WTC11 (cell line): ENCODE data around the gene ZNF514. TPM values are rescaled to one million over a fixed set of nuclear protein-coding genes. Genes with fewer than 3 reads are reported as not detected.

Experiments
- ATAC-seq: fragments of 200-7000 bp; cut with Tn5 transposase; 2 replicates; pipeline ENCODE4 v1.10.0; 2021; ENCODE audit warnings: mild to moderate bottlenecking, moderate library complexity
- CTCF ChIA-PET: fragments of 300-600 bp; sonication (Branson Sonifier 250); formaldehyde crosslinking; loops from one replicate; lab custom pipeline; 2021; ENCODE audit warnings: antibody characterized with exemption; lab: Charles Lee
- POLR2A ChIA-PET: fragments of 350-600 bp; sonication (Branson Sonifier 250); formaldehyde crosslinking; loops from one replicate; lab custom pipeline; 2021; ENCODE audit warnings: antibody characterized with exemption; lab: Charles Lee
- DNase-seq: peaks from one replicate; pipeline ENCODE4 v3.0.0; 2021; ENCODE audit warnings: low spot score
- H3K27ac Mint-ChIP-seq: 2 replicates; pipeline ENCODE4 v1.8.0; 2021; ENCODE audit warnings: mixed read lengths
- H3K27me3 Mint-ChIP-seq: 2 replicates; pipeline ENCODE4 v1.8.0; 2021; ENCODE audit warnings: low read depth, mild to moderate bottlenecking, moderate library complexity, mixed read lengths
- H3K36me3 Mint-ChIP-seq: 2 replicates; pipeline ENCODE4 v1.8.0; 2021; ENCODE audit warnings: mixed read lengths
- H3K4me1 Mint-ChIP-seq: 2 replicates; pipeline ENCODE4 v1.8.0; 2022; ENCODE audit warnings: mixed read lengths
- H3K4me3 Mint-ChIP-seq: 2 replicates; pipeline ENCODE4 v1.8.0; 2021; ENCODE audit warnings: mild to moderate bottlenecking, moderate library complexity, mixed read lengths
- H3K9me3 Mint-ChIP-seq: 2 replicates; pipeline ENCODE4 v1.8.0; 2021; ENCODE audit warnings: mixed read lengths
- ATF1 ChIP-seq: sonication (generic); formaldehyde crosslinking; IDR thresholded peaks from 2 replicates; pipeline ENCODE4 v1.8.1; 2023; ENCODE audit warnings: mild to moderate bottlenecking, moderate library complexity, missing genetic modification reagents
- ERG ChIP-seq: fragments of 250-450 bp; sonication (Bioruptor Pico); IDR thresholded peaks from 2 replicates; pipeline ENCODE4 v1.8.0; 2021; ENCODE audit warnings: mild to moderate bottlenecking
- FOXP1 ChIP-seq: sonication (generic); formaldehyde crosslinking; IDR thresholded peaks from 2 replicates; pipeline ENCODE4 v1.8.0; 2022; ENCODE audit warnings: missing genetic modification reagents, mild to moderate bottlenecking, moderate library complexity, borderline replicate concordance
- IRF2 ChIP-seq: sonication (generic); formaldehyde crosslinking; IDR thresholded peaks from 2 replicates; pipeline ENCODE4 v1.8.0; 2022; ENCODE audit warnings: low read depth, missing genetic modification reagents, borderline replicate concordance
- MXD4 ChIP-seq: fragments of 250-450 bp; sonication (Bioruptor Pico); IDR thresholded peaks from 2 replicates; pipeline ENCODE4 v1.8.0; 2021; ENCODE audit warnings: mild to moderate bottlenecking, moderate library complexity, borderline replicate concordance
- NFYB ChIP-seq: sonication (generic); formaldehyde crosslinking; conservative IDR thresholded peaks from 2 replicates; pipeline ENCODE4 v1.8.0; 2022; ENCODE audit warnings: low read depth, missing genetic modification reagents
- OVOL2 ChIP-seq: fragments of 250-450 bp; sonication (Bioruptor Pico); IDR thresholded peaks from 2 replicates; pipeline ENCODE4 v1.9.0; 2021; ENCODE audit warnings: mild to moderate bottlenecking, borderline replicate concordance
- SOX15 ChIP-seq: fragments of 250-450 bp; sonication (Bioruptor Pico); IDR thresholded peaks from 2 replicates; pipeline ENCODE4 v1.9.0; 2021; ENCODE audit warnings: mild to moderate bottlenecking
- SP1 ChIP-seq: sonication (generic); formaldehyde crosslinking; conservative IDR thresholded peaks from 2 replicates; pipeline ENCODE4 v1.8.1; 2022; ENCODE audit warnings: missing genetic modification reagents
- TEAD4 ChIP-seq: sonication (generic); formaldehyde crosslinking; IDR thresholded peaks from 2 replicates; pipeline ENCODE4 v1.8.0; 2022; ENCODE audit warnings: mild to moderate bottlenecking, missing genetic modification reagents
- TP53 ChIP-seq: sonication (generic); formaldehyde crosslinking; IDR thresholded peaks from 2 replicates; pipeline ENCODE4 v1.8.1; 2023; ENCODE audit warnings: mild to moderate bottlenecking, missing genetic modification reagents
- USF1 ChIP-seq: sonication (generic); formaldehyde crosslinking; IDR thresholded peaks from 2 replicates; pipeline ENCODE4 v1.8.0; 2022; ENCODE audit warnings: mild to moderate bottlenecking, missing genetic modification reagents
- ZNF512 ChIP-seq: sonication (generic); formaldehyde crosslinking; IDR thresholded peaks from 2 replicates; pipeline ENCODE4 v1.8.1; 2022; ENCODE audit warnings: missing genetic modification reagents, borderline replicate concordance
- total RNA-seq: library from RNA; stranded (reverse); gene quantifications from 3 replicates; pipeline ENCODE4 v1.2.3, GENCODE V29; 2021
- TF ChIP-seq, protein P1 (sequence below): sonication (generic); formaldehyde crosslinking; IDR thresholded peaks from 2 replicates; pipeline ENCODE4 v1.8.0; 2022; ENCODE audit warnings: missing genetic modification reagents
- TF ChIP-seq, protein P2 (sequence below): sonication (generic); formaldehyde crosslinking; IDR thresholded peaks from 2 replicates; pipeline ENCODE4 v1.8.0; 2022; ENCODE audit warnings: mild to moderate bottlenecking, missing genetic modification reagents
- TF ChIP-seq, protein P3 (sequence below): sonication (generic); formaldehyde crosslinking; IDR thresholded peaks from 2 replicates; pipeline ENCODE4 v1.8.1; 2022; ENCODE audit warnings: mild to moderate bottlenecking, moderate library complexity, missing genetic modification reagents

The ZNF514 gene
- total RNA-seq, 1 experiment from 2014 or later: 19.3 TPM

- POLR2A ChIA-PET: no interaction called here
- Mint-ChIP-seq H3K27ac (no peak overlapping the region), H3K27me3 (peaks cover 22% of the 10 kb centered on the region), H3K4me3 (no peak overlapping the region), H3K36me3 (peaks cover 7% of the 10 kb centered on the region), H3K9me3 (peaks cover 4% of the 10 kb centered on the region; the same call in 1 of the 2 replicates), H3K4me1 (peaks cover 21% of the 10 kb centered on the region)
- TF ChIP-seq, protein P1, sequence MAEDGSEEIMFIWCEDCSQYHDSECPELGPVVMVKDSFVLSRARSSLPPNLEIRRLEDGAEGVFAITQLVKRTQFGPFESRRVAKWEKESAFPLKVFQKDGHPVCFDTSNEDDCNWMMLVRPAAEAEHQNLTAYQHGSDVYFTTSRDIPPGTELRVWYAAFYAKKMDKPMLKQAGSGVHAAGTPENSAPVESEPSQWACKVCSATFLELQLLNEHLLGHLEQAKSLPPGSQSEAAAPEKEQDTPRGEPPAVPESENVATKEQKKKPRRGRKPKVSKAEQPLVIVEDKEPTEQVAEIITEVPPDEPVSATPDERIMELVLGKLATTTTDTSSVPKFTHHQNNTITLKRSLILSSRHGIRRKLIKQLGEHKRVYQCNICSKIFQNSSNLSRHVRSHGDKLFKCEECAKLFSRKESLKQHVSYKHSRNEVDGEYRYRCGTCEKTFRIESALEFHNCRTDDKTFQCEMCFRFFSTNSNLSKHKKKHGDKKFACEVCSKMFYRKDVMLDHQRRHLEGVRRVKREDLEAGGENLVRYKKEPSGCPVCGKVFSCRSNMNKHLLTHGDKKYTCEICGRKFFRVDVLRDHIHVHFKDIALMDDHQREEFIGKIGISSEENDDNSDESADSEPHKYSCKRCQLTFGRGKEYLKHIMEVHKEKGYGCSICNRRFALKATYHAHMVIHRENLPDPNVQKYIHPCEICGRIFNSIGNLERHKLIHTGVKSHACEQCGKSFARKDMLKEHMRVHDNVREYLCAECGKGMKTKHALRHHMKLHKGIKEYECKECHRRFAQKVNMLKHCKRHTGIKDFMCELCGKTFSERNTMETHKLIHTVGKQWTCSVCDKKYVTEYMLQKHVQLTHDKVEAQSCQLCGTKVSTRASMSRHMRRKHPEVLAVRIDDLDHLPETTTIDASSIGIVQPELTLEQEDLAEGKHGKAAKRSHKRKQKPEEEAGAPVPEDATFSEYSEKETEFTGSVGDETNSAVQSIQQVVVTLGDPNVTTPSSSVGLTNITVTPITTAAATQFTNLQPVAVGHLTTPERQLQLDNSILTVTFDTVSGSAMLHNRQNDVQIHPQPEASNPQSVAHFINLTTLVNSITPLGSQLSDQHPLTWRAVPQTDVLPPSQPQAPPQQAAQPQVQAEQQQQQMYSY (CRISPR knock-in tag): no peak
- TF ChIP-seq ATF1 (CRISPR knock-in tag) (no peak), ZNF512 (CRISPR knock-in tag) (no peak), MXD4 (no peak), IRF2 (CRISPR knock-in tag) (no peak), ERG (CRISPR knock-in tag) (no peak), OVOL2 (CRISPR knock-in tag) (no peak), NFYB (no peak), FOXP1 (no peak), TEAD4 (no peak), SOX15 (CRISPR knock-in tag) (no peak), USF1 (no peak), TP53 (CRISPR knock-in tag) (no peak)
- TF ChIP-seq, protein P2, sequence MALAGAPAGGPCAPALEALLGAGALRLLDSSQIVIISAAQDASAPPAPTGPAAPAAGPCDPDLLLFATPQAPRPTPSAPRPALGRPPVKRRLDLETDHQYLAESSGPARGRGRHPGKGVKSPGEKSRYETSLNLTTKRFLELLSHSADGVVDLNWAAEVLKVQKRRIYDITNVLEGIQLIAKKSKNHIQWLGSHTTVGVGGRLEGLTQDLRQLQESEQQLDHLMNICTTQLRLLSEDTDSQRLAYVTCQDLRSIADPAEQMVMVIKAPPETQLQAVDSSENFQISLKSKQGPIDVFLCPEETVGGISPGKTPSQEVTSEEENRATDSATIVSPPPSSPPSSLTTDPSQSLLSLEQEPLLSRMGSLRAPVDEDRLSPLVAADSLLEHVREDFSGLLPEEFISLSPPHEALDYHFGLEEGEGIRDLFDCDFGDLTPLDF (CRISPR knock-in tag): no peak
- ATAC-seq (no peak), DNase-seq (no peak)
- CTCF ChIA-PET: no interaction called here
Observed at GRCh38 chr2:95204396-95204795, 44.7 kb upstream of the ZNF514 start.

GRCh38 chr2:95203911-95204310, 44.3 kb upstream of the ZNF514 start:
- TF ChIP-seq, protein P3, sequence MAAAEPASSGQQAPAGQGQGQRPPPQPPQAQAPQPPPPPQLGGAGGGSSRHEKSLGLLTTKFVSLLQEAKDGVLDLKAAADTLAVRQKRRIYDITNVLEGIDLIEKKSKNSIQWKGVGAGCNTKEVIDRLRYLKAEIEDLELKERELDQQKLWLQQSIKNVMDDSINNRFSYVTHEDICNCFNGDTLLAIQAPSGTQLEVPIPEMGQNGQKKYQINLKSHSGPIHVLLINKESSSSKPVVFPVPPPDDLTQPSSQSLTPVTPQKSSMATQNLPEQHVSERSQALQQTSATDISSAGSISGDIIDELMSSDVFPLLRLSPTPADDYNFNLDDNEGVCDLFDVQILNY (CRISPR knock-in tag): no peak
- TF ChIP-seq SP1 (CRISPR knock-in tag) (no peak), OVOL2 (CRISPR knock-in tag) (no peak)
- TF ChIP-seq, all 79 proteins: peak for 0
- Mint-ChIP-seq H3K27me3 (peaks cover 26% of the 10 kb centered on the region), H3K9me3 (no peaks in the 10 kb centered on the region), H3K4me3 (no peak overlapping the region), H3K27ac (no peak overlapping the region), H3K36me3 (peaks cover 2% of the 10 kb centered on the region), H3K4me1 (peaks cover 21% of the 10 kb centered on the region)
- ATAC-seq (no peak), DNase-seq (no peak)
- ChIA-PET POLR2A (no interaction called here), CTCF (no interaction called here)
